ENCODE measurements around the gene LCN2.

DNA sequence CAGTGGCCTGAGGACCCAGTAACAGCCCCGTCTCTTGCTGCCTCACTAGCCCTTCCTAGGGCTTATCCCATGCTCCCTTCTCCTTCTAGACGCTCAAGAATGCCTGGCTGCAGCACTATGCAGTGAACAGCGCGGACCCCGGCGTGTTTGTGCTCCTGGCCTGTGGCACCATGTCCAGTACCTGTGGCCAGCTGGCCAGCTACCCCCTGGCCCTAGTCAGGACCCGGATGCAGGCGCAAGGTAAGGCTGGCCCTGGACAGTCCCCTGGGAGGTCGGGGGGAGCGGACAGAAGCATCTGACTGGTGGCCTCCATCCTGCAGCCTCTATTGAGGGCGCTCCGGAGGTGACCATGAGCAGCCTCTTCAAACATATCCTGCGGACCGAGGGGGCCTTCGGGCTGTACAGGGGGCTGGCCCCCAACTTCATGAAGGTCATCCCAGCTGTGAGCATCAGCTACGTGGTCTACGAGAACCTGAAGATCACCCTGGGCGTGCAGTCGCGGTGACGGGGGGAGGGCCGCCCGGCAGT lies 42.2 kb upstream of the LCN2 start:
- TF ChIP-seq GATA3 (IDR thresholded peaks at IDR 0.05; ENCODE audit: low read depth, low read length) (no peak), GATA2 (IDR thresholded peaks at IDR 0.05; ENCODE audit: low read depth, low read length) (no peak)

Data from SH-SY5Y (cell line).